Common myeloid progenitor, CD34-positive (primary cell): ENCODE measurements around the gene LY6G6F.
A peak's percentile ranks its signal among the peaks of the same experiment; 100 is the strongest.

Source experiments
- CTCF ChIA-PET: fragments of 350-600 bp; sonication (Branson Sonifier 250); formaldehyde crosslinking; loops from one replicate; lab custom pipeline; 2021; ENCODE audit warnings: antibody characterized with exemption; lab: Charles Lee
- POLR2A ChIA-PET: fragments of 350-600 bp; sonication (Branson Sonifier 250); formaldehyde crosslinking; loops from one replicate; lab custom pipeline; 2021; ENCODE audit warnings: antibody characterized with exemption; lab: Charles Lee
- DNase-seq, 3 donors: peaks; one replicate each; pipeline versions ENCODE4 v3.0.0 to v3.0.0-alpha.2; 2013
- H3K27ac ChIP-seq, 2 experiments: 1 replicate in 1 of 2; 2 replicates in 1 of 2; pipeline ENCODE4 v1.7.0; 2013; ENCODE audit warnings: inconsistent platforms in 2 of 2, low read length in 2 of 2, mild to moderate bottlenecking in 2 of 2, low read depth in 1 of 2, moderate library complexity in 1 of 2; ENCODE audit not compliant: severe bottlenecking in 2 of 2, insufficient read depth in 1 of 2, poor library complexity in 1 of 2
- H3K27me3 ChIP-seq, 5 experiments: replicated peaks in 2 of 5; 1 replicate in 3 of 5; 2 replicates in 2 of 5; pipeline versions ENCODE4 v1.6.1 to v1.7.0; 2013; ENCODE audit warnings: low read length in 4 of 5, mild to moderate bottlenecking in 2 of 5, moderate library complexity in 2 of 5, inconsistent platforms in 1 of 5; ENCODE audit not compliant: insufficient read depth in 5 of 5, control insufficient read depth in 4 of 5
- H3K36me3 ChIP-seq, 4 experiments: 1 replicate in 2 of 4; 2 replicates in 2 of 4; pipeline versions ENCODE4 v1.6.1 to v1.7.0; 2013; ENCODE audit warnings: low read length in 3 of 4, control low read depth in 1 of 4, mild to moderate bottlenecking in 1 of 4; ENCODE audit not compliant: control insufficient read depth in 4 of 4, insufficient read depth in 4 of 4
- H3K4me1 ChIP-seq, 4 experiments: 1 replicate in 3 of 4; 2 replicates in 1 of 4; pipeline versions ENCODE4 v1.6.1 to v1.7.1; 2013; ENCODE audit warnings: low read length in 3 of 4, mild to moderate bottlenecking in 3 of 4, control low read depth in 1 of 4, inconsistent platforms in 1 of 4, moderate library complexity in 1 of 4; ENCODE audit not compliant: control insufficient read depth in 4 of 4, insufficient read depth in 4 of 4; ENCODE audit errors: control extremely low read depth in 1 of 4
- H3K4me3 ChIP-seq, 7 experiments: 1 replicate in 4 of 7; 2 replicates in 3 of 7; pipeline versions ENCODE4 v1.5.1 to v1.7.0; 2013; ENCODE audit warnings: mild to moderate bottlenecking in 7 of 7, low read length in 6 of 7, moderate library complexity in 6 of 7, inconsistent platforms in 2 of 7, low read depth in 2 of 7, control low read depth in 1 of 7; ENCODE audit not compliant: insufficient read depth in 4 of 7, control insufficient read depth in 1 of 7; ENCODE audit errors: extremely low read depth in 1 of 7
- H3K9me3 ChIP-seq, 5 experiments: 1 replicate in 4 of 5; 2 replicates in 1 of 5; pipeline versions ENCODE4 v1.6.1 to v1.7.1; 2013; ENCODE audit warnings: low read length in 4 of 5, mild to moderate bottlenecking in 2 of 5, inconsistent platforms in 1 of 5, low read depth in 1 of 5, moderate library complexity in 1 of 5; ENCODE audit not compliant: control insufficient read depth in 4 of 5, insufficient read depth in 2 of 5; ENCODE audit errors: control extremely low read depth in 1 of 5
- WGBS: methylation state at CpG from one replicate; pipeline ENCODE4 v1.1.5; 2013; ENCODE audit not compliant: insufficient coverage; 5-methylcytosine and 5-hydroxymethylcytosine counted together

The LY6G6F gene

DNA sequence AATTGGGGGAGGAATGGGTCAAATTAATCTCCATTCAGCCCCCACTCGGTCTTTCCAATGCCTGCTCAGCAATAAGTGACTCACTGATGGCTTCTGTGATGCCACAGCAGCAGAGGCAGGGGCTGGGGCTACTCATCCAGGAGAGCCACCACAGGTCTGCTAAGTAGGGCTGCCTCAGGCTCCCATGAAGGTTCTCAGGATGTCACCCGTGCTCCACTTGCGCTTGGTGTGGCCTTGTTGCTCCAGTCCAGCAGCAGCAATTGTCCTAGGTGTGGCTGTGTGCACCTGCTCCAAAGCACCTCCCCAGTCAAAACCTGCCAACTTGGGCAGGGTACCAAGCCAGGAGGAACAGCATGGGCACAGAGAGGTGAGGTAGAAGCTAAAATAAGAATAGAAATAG lies 15.5 kb downstream of the LY6G6F start:
- ChIA-PET CTCF (interaction anchor here (1.0 to 9.4 kb wide), 5 partner anchors 9 to 56 kb away, joined by 3 to 136 read pairs (median 3); partner anchors contain the start of genes LY6G6D and MSH5), POLR2A (no interaction called here)
- H3K27ac ChIP-seq = no peak overlapping the region
- H3K27me3 ChIP-seq = no peaks in the 10 kb centered on the region
- H3K9me3 ChIP-seq = no peaks in the 10 kb centered on the region
- DNase-seq = no peak
- H3K4me3 ChIP-seq = no peak overlapping the region
- H3K36me3 ChIP-seq = peaks cover 0 to 20% (median 8%) of the 10 kb centered on the region in 4 experiments
- H3K4me1 ChIP-seq = peaks cover 11 to 46% (median 38%) of the 10 kb centered on the region in 4 experiments
- WGBS = 89% methylated on average over 3 of the region's 3 CpGs

DNA sequence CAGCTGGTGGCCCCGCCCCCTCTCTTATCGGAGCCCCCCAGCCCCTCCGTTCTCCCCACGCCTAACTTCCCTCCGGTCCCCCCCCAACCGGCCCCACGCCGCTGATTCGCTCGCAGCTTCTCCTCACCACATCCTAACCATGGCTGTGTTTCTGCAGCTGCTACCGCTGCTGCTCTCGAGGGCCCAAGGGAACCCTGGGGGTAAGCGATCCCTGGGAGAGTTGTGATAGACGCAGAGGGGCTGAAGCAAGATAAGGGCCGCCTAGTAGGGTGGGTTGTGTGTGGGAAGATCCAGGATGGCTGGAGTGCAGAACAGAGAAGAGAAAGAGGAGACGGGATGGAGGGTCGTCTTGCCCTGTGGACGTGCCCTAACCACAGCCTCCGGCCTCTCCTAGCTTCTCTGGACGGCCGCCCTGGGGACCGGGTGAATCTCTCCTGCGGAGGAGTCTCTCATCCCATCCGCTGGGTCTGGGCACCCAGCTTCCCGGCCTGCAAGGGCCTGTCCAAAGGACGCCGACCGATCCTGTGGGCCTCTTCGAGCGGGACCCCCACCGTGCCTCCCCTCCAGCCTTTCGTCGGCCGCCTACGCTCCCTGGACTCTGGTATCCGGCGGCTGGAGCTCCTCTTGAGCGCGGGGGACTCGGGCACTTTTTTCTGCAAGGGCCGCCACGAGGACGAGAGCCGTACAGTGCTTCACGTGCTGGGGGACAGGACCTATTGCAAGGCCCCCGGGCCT lies 16.7 kb downstream of the LY6G6F start, which contains the start of gene MPIG6B:
Gene MPIG6B (plus strand): TSS at position 129 of the 735 bp plus-strand sequence. CDS start 11 bp downstream, at position 140.
- Histone ChIP-seq H3K27me3 (no peaks in the 10 kb centered on the region), H3K36me3 (peaks cover 0 to 23% (median 9%) of the 10 kb centered on the region in 4 experiments), H3K4me3 (peak within 1 kb of the TSS in 5 of 7 experiments; percentile 27 to 69 (median 56)), H3K27ac (peak within 1 kb of the TSS; percentile 33 to 65), H3K9me3 (no peaks in the 10 kb centered on the region), H3K4me1 (peaks cover 11 to 58% (median 50%) of the 10 kb centered on the region in 4 experiments)
- DNase-seq = peak in 2 of 3 donors; percentile 73 to 80
- 41% methylated on average over 42 of the region's 46 CpGs for WGBS
- POLR2A ChIA-PET = interaction anchor here (0.6 to 2.6 kb wide), 4 partner anchors 12 to 244 kb away, joined by 3 to 21 read pairs (median 12); partner anchors contain the start of gene MSH5
- CTCF ChIA-PET = interaction anchor here (0.6 to 19.7 kb wide), 13 partner anchors 10 to 106 kb away, joined by 3 to 268 read pairs (median 5); partner anchors contain the start of genes LY6G6D, LY6G6F, MSH5 and SAPCD1

DNA sequence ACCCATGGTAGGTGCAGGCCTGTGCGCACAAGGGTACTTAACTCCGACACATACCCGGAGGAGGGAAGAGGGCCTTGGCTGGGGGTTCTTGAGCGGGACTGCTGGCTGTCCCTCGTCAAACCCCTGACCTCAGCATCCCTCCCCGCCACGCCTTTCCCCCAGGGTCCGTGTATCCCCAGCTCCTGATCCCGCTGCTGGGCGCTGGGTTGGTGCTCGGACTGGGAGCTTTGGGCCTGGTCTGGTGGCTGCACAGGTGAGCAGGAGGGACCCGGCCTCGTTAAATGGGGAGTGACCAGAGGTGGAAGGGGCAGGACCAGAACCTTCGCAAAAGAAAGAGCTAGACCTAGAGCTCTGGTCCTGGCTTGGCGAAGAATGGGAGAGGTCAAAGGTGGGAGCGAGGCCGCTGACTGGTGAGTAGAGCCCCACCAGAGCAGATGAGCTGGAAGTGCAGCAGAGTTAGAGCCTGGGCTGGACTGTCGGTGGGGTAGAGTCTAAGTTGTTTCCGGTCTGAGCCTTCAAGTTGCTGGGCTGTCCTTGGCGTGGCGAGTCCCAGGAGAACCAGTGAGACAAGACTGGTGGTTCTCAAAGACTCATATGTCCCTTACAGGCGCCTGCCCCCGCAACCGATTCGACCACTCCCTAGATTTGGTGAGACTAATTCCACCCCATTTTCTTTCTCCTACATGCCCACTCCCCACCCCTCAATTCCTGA lies 17.5 kb downstream of the LY6G6F start:
- no peak for DNase-seq
- ChIA-PET POLR2A (interaction anchor here (1.2 to 2.6 kb wide), 3 partner anchors 12 to 107 kb away, joined by 6 to 21 read pairs (median 16); partner anchors contain the start of gene MSH5), CTCF (interaction anchor here (1.0 to 19.7 kb wide), 14 partner anchors 9 to 106 kb away, joined by 3 to 268 read pairs (median 6); partner anchors contain the start of genes LY6G6D, LY6G6F, MSH5 and SAPCD1)

DNA sequence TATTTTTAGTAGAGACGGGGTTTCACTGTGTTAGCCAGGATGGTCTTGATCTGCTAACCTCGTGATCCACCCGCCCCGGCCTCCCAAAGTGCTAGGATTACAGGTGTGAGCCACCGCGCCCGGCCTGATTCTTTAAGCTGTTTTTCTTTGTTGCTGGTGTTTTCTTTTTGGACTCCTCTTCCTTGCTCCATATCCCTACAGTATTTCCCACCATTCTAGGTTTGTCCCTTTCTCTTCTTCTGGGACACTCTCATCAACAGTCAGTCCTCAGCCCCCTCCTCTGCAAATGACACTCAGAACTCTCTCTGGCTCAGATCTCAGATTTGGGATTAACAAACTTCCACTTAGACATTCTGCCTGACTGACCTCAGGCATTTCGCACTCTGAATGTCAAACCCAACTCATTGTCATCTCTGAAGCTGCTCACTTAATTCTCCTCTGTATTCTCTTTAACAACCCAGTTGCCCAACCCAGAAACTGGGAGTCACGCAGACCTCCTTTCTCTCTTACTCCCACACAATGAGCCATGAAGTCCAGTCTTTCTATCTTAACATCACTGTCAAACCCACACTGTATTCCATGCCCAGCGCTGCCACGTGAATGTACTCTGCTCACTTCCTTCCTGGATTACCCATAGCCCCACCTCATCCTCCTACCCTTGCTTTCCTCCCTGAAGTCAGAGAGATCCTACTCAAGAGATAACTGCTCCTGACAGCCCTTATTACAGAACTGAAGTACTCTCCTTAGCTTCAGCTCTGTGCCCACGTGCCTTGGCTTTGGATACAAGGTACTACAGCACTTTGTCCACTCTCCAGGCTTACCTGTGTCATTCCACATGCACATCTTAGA lies 19.1 kb downstream of the LY6G6F start:
- Histone ChIP-seq H3K36me3 (peaks cover under 1 to 28% (median 12%) of the 10 kb centered on the region in 4 experiments), H3K4me3 (no peak overlapping the region), H3K4me1 (peaks cover 13 to 74% (median 68%) of the 10 kb centered on the region in 4 experiments), H3K27me3 (no peaks in the 10 kb centered on the region), H3K27ac (peak overlapping the region in 1 of 2 experiments; percentile 88), H3K9me3 (no peaks in the 10 kb centered on the region)
- CTCF ChIA-PET = interaction anchor here (0.8 to 19.7 kb wide), 10 partner anchors 10 to 110 kb away, joined by 3 to 268 read pairs (median 6); partner anchors contain the start of genes CLIC1, LY6G6D, MSH5 and SAPCD1
- POLR2A ChIA-PET = interaction anchor here (0.7 to 1.2 kb wide), 3 partner anchors 10 to 105 kb away, joined by 3 to 6 read pairs (median 3); partner anchors contain the start of gene LY6G6D
- DNase-seq = no peak
- WGBS = 61% methylated on average over 8 of the region's 12 CpGs

More for the DNA sequence above, 17.5 kb downstream of the LY6G6F start:
- Histone ChIP-seq H3K27me3 (no peaks in the 10 kb centered on the region), H3K4me3 (peak overlapping the region in 4 of 7 experiments; percentile 32 to 69 (median 62)), H3K36me3 (peaks cover 0 to 26% (median 9%) of the 10 kb centered on the region in 4 experiments), H3K9me3 (no peaks in the 10 kb centered on the region), H3K27ac (peak overlapping the region in 1 of 2 experiments; percentile 65), H3K4me1 (peaks cover 13 to 65% (median 57%) of the 10 kb centered on the region in 4 experiments)
- WGBS = 90% methylated on average over 22 of the region's 25 CpGs

DNA sequence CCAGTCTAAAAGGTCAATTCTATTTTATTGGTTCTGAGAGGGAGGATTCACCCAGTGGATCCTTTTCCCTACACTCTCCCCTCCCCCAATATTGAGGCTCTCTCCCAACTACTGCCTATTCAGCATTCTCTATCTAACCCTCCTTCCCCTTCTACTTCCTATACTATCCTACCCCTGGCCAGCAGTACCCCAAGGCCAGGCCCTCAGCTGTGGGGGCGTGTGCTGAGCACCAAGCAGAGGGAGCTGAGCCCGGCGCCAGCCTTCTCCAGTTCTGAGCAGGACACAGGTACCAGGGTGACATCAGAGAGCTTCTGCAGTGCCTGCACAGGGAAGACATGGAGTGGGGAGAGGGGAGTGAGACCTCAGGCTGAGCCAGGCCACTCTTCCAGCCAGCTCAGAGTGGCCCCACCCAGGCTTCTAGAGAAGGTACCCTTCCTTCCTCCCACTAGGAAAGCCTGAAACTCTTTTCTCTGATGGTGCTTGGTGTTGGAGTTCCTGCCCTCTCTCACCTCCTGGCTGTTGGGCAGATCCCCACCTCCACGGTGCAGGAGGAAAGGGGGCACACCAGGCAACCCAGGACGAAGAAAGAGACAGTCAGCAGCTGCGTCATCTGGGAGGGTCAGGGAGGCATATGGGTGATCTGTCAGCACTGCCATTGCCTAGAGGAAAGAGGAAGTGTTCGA lies 20.5 kb downstream of the LY6G6F start:
- POLR2A ChIA-PET = interaction anchor here (0.6 to 1.5 kb wide), 11 partner anchors 9 to 100 kb away, joined by 3 to 21 read pairs (median 5); partner anchors contain the start of genes CLIC1, HSPA1B and MSH5

More for the DNA sequence above, 20.5 kb downstream of the LY6G6F start:
- no peaks in the 10 kb centered on the region for H3K9me3 ChIP-seq
- no peaks in the 10 kb centered on the region for H3K27me3 ChIP-seq
- H3K4me3 ChIP-seq = peak overlapping the region in 5 of 7 experiments; percentile 7 to 95 (median 44)
- H3K4me1 ChIP-seq = peaks cover 13 to 75% (median 70%) of the 10 kb centered on the region in 4 experiments
- DNase-seq = peak in 1 of 3 donors; percentile 78
- peak overlapping the region; percentile 64 to 88 for H3K27ac ChIP-seq
- 41% methylated on average over 6 of the region's 7 CpGs for WGBS
- H3K36me3 ChIP-seq = peaks cover 5 to 41% (median 23%) of the 10 kb centered on the region in 4 experiments
- CTCF ChIA-PET = interaction anchor here (0.6 to 19.7 kb wide), 15 partner anchors 12 to 106 kb away, joined by 3 to 268 read pairs (median 3); partner anchors contain the start of genes ABHD16A, CLIC1, LY6G6D and MSH5
